ENCODE results near the gene FA2H. TPM values are rescaled to one million over a fixed set of nuclear protein-coding genes. Genes with fewer than 3 reads are reported as not detected.

The FA2H gene
- total RNA-seq, 1 donor from 2014 or later, result not detected

- DNase-seq (ENCODE audit: extremely low spot score, unreplicated experiment), result no peak
These were observed 26.0 kb downstream of the FA2H start for GRCh38 chr16:74748616-74749026.

GRCh38 chr16:74747716-74748615, 26.7 kb downstream of the FA2H start:
- TF ChIP-seq CTCF (IDR thresholded peaks at IDR 0.05), result no peak
- H3K27me3 Mint-ChIP-seq (ENCODE audit: unreplicated experiment), result peaks cover 6% of the 10 kb centered on the region
- peak; percentile 79 for DNase-seq (ENCODE audit: extremely low spot score, unreplicated experiment)
- no peaks in the 10 kb centered on the region for H3K9me3 Mint-ChIP-seq (ENCODE audit: unreplicated experiment)
- H3K27ac Mint-ChIP-seq (ENCODE audit: unreplicated experiment), result no peak overlapping the region
- H3K36me3 Mint-ChIP-seq (ENCODE audit: unreplicated experiment), result no peaks in the 10 kb centered on the region
- peaks cover 12% of the 10 kb centered on the region for H3K4me1 Mint-ChIP-seq (ENCODE audit: unreplicated experiment)
- no peak overlapping the region for H3K4me3 Mint-ChIP-seq (ENCODE audit: unreplicated experiment)

More at GRCh38 chr16:74748616-74749026, 26.0 kb downstream of the FA2H start:
- Mint-ChIP-seq H3K4me3 (ENCODE audit: unreplicated experiment) (no peak overlapping the region), H3K36me3 (ENCODE audit: unreplicated experiment) (no peaks in the 10 kb centered on the region), H3K27me3 (ENCODE audit: unreplicated experiment) (peaks cover 8% of the 10 kb centered on the region), H3K9me3 (ENCODE audit: unreplicated experiment) (no peaks in the 10 kb centered on the region), H3K4me1 (ENCODE audit: unreplicated experiment) (peaks cover 10% of the 10 kb centered on the region), H3K27ac (ENCODE audit: unreplicated experiment) (no peak overlapping the region)
- TF ChIP-seq CTCF (IDR thresholded peaks at IDR 0.05), result no peak

DNA sequence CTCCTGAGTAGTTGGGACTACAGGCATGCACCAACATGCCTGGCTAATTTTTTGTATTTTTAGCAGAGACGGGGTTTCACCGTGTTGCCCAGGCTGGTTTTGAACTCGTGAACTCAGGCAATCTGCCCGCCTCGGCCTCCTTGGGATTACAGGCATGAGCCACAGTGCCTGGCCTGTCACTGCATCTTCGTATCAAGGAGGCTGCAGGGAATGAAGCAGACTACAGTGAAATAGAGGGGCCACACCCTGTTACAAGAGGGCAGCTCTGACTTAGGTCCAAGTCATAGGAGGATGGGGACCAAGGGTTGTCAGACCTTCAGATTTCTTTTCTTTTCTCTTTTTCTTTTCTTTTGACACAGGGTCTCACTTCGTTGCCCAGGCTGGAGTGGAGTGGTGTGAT, 28.7 kb downstream of the FA2H start:
- Mint-ChIP-seq H3K4me1 (ENCODE audit: unreplicated experiment) (peaks cover 18% of the 10 kb centered on the region), H3K9me3 (ENCODE audit: unreplicated experiment) (no peaks in the 10 kb centered on the region), H3K27ac (ENCODE audit: unreplicated experiment) (no peak overlapping the region), H3K36me3 (ENCODE audit: unreplicated experiment) (no peaks in the 10 kb centered on the region), H3K27me3 (ENCODE audit: unreplicated experiment) (no peaks in the 10 kb centered on the region), H3K4me3 (ENCODE audit: unreplicated experiment) (no peak overlapping the region)
- no peak for TF ChIP-seq CTCF (IDR thresholded peaks at IDR 0.05)
- DNase-seq (ENCODE audit: extremely low spot score, unreplicated experiment), result no peak

DNA sequence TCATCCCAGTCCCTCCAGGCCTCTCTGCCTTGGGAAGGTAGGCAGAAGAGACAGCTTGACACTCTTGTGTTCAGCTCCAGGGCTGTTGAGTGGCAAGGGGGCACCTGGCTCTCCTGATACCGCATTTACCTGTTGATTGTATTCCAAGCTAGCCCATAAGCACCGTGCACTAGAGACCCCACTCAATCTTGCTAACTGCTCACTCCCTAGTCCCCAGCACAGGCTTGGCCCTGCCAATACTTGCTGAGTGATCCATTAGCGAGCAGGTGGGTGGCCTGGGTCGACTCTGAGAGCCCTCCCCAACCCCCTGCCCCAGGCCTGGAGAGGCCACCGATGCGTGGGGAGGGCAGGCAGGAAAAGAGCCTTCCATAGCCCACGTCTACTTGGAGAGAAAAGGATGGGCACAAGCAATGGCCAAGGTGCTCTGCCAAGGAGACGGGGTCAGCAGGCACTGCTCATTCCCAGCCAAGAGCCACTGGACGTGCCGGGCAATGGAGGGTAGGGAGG, 29.5 kb downstream of the FA2H start:
- no peak for TF ChIP-seq CTCF (IDR thresholded peaks at IDR 0.05)
- Mint-ChIP-seq H3K36me3 (ENCODE audit: unreplicated experiment) (no peaks in the 10 kb centered on the region), H3K4me1 (ENCODE audit: unreplicated experiment) (peaks cover 18% of the 10 kb centered on the region), H3K27me3 (ENCODE audit: unreplicated experiment) (no peaks in the 10 kb centered on the region), H3K9me3 (ENCODE audit: unreplicated experiment) (no peaks in the 10 kb centered on the region), H3K27ac (ENCODE audit: unreplicated experiment) (no peak overlapping the region), H3K4me3 (ENCODE audit: unreplicated experiment) (no peak overlapping the region)
- peak; percentile 72 for DNase-seq (ENCODE audit: extremely low spot score, unreplicated experiment)

DNA sequence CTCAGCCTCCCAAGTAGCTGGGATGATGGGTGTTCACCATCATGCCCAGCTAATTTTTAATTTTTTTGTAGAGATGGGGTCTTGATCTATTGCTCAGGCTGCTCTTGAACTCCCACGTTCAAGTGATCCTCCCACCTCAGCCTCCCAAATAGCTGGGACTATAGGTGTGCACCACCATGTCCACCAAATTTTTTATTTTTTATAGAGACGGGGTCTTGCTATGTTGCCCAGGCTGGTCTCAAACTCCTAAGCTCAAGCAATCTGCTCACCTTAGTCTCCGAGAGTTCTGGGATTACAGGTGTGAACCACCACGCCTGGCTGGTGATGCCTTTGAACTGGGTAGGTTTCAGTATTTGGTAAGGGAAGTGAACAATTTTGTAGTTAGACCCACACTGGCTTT, 30.1 kb downstream of the FA2H start:
- no peak for DNase-seq (ENCODE audit: extremely low spot score, unreplicated experiment)
- Mint-ChIP-seq H3K27ac (ENCODE audit: unreplicated experiment) (no peak overlapping the region), H3K4me1 (ENCODE audit: unreplicated experiment) (peaks cover 17% of the 10 kb centered on the region), H3K9me3 (ENCODE audit: unreplicated experiment) (no peaks in the 10 kb centered on the region), H3K36me3 (ENCODE audit: unreplicated experiment) (no peaks in the 10 kb centered on the region), H3K4me3 (ENCODE audit: unreplicated experiment) (no peak overlapping the region), H3K27me3 (ENCODE audit: unreplicated experiment) (no peaks in the 10 kb centered on the region)
- no peak for TF ChIP-seq CTCF (IDR thresholded peaks at IDR 0.05)

All from osteocyte (in vitro differentiated cells).